Upper lobe of left lung (tissue), 6 donors: ENCODE data around the gene KIAA2012. TPM values are rescaled to one million over a fixed set of nuclear protein-coding genes. Genes with fewer than 3 reads are reported as not detected.
A peak's percentile ranks its signal among the peaks of the same experiment; 100 is the strongest.

Experiments
- ATAC-seq, 2 donors: fragments of 200-7000 bp; cut with Tn5 transposase; one replicate each; pipeline ENCODE4 v1.9.1; 2022; ENCODE audit warnings: mild to moderate bottlenecking in 2 of 2, moderate library complexity in 2 of 2; ENCODE audit not compliant: low FRiP score in 2 of 2
- DNase-seq, 2 donors: peaks; one replicate each; pipeline ENCODE4 v3.0.0-alpha.2; 2019 to 2020
- H3K27ac ChIP-seq, 4 donors: fragments of 200-600 bp; sonication (generic); one replicate each; pipeline ENCODE4 v1.5.1; 2016 to 2019
- H3K27me3 ChIP-seq, 4 donors: fragments of 200-600 bp; sonication (generic); one replicate each; pipeline ENCODE4 v1.5.1; 2017 to 2019
- H3K36me3 ChIP-seq, 4 donors: fragments of 200-600 bp; sonication (generic); one replicate each; pipeline ENCODE4 v1.5.1; 2016 to 2019
- H3K4me1 ChIP-seq, 4 donors: fragments of 200-600 bp; sonication (generic); one replicate each; pipeline ENCODE4 v1.5.1; 2018 to 2019
- H3K4me3 ChIP-seq, 4 donors: fragments of 200-600 bp; sonication (generic); one replicate each; pipeline ENCODE4 v1.5.1; 2017 to 2019; ENCODE audit warnings: mild to moderate bottlenecking in 2 of 4, moderate library complexity in 1 of 4
- H3K9me3 ChIP-seq, 4 donors: fragments of 200-600 bp; sonication (generic); one replicate each; pipeline ENCODE4 v1.5.1; 2018 to 2019
- CTCF ChIP-seq, 6 experiments: fragments of 450-650 bp in 4 of 6; fragments of 200-600 bp in 2 of 6; sonication (generic) in 2 of 6; IDR thresholded peaks; one replicate each; pipeline ENCODE4 v1.5.1; 2016 to 2019; ENCODE audit warnings: antibody characterized with exemption in 6 of 6
- EP300 ChIP-seq, 4 donors: sonication (generic); formaldehyde crosslinking; IDR thresholded peaks; one replicate each; pipeline ENCODE4 v1.5.1; 2017; ENCODE audit warnings: antibody characterized with exemption in 4 of 4, control low read depth in 2 of 4
- POLR2A ChIP-seq, 4 donors: fragments of 450-650 bp; IDR thresholded peaks; one replicate each; pipeline ENCODE4 v1.5.1; 2016 to 2017; ENCODE audit warnings: antibody characterized with exemption in 4 of 4, mild to moderate bottlenecking in 2 of 4
- POLR2AphosphoS5 ChIP-seq, 2 donors: sonication (generic); formaldehyde crosslinking; IDR thresholded peaks; one replicate each; pipeline ENCODE4 v1.5.1; 2017; ENCODE audit warnings: antibody characterized with exemption in 2 of 2
- WGBS, 2 donors: methylation state at CpG; one replicate each; pipeline ENCODE4 v1.1.5; 2017 to 2018; 5-methylcytosine and 5-hydroxymethylcytosine counted together
- total RNA-seq, 6 donors: library from RNA; depleted of rRNA in 4 of 6; stranded (reverse); fragments of >200 nt in 4 of 6; gene quantifications; one replicate each; pipeline versions ENCODE4 v1.1.0 to v1.2.1, GENCODE V29; 2016 to 2021
- donor health status: DM: no; HTN: no; CAD: no; lungs with moderate emphysema.
- donor health status: DM: no; HTN: yes; CAD: no; lungs with severe emphysema.

KIAA2012 gene
- total RNA-seq, 6 donors from 2014 or later: 0.74 to 13.3 (median 2.2) TPM; not detected in 1

- ATAC-seq (peak in 1 of 2 donors; percentile 40), DNase-seq (no peak)
- Histone ChIP-seq H3K4me1 (no peaks in the 10 kb centered on the region), H3K27ac (no peak overlapping the region), H3K27me3 (no peaks in the 10 kb centered on the region), H3K9me3 (no peaks in the 10 kb centered on the region), H3K4me3 (no peak overlapping the region), H3K36me3 (no peaks in the 10 kb centered on the region)
- TF ChIP-seq CTCF (IDR thresholded peaks at IDR 0.05): no peak
- no peak for TF ChIP-seq POLR2AphosphoS5 (IDR thresholded peaks at IDR 0.05)
- TF ChIP-seq POLR2A (IDR thresholded peaks at IDR 0.05): no peak
- no peak for TF ChIP-seq EP300 (IDR thresholded peaks at IDR 0.05)
- 89 to 90% methylated on average over 4 of the region's 4 CpGs for WGBS, 2 donors
Measured at GRCh38 chr2:202186641-202187202, 113.7 kb downstream of the KIAA2012 start.

GRCh38 chr2:202187570-202187969, 114.5 kb downstream of the KIAA2012 start:
- ATAC-seq (no peak), DNase-seq (no peak)
- H3K27ac ChIP-seq: no peak overlapping the region
- H3K4me1 ChIP-seq: no peaks in the 10 kb centered on the region
- H3K9me3 ChIP-seq: no peaks in the 10 kb centered on the region
- WGBS, 2 donors: 62 to 67% methylated on average over 1 of the region's 1 CpG
- no peak overlapping the region for H3K4me3 ChIP-seq
- H3K27me3 ChIP-seq: no peaks in the 10 kb centered on the region
- no peaks in the 10 kb centered on the region for H3K36me3 ChIP-seq
- TF ChIP-seq CTCF (IDR thresholded peaks at IDR 0.05): no peak
- TF ChIP-seq POLR2A (IDR thresholded peaks at IDR 0.05): no peak
- no peak for TF ChIP-seq POLR2AphosphoS5 (IDR thresholded peaks at IDR 0.05)

GRCh38 chr2:202193305-202193704, 120.2 kb downstream of the KIAA2012 start:
- ATAC-seq (no peak), DNase-seq (no peak)
- H3K4me3 ChIP-seq: no peak overlapping the region
- TF ChIP-seq POLR2A (IDR thresholded peaks at IDR 0.05): no peak
- TF ChIP-seq POLR2AphosphoS5 (IDR thresholded peaks at IDR 0.05): no peak
- no peak for TF ChIP-seq CTCF (IDR thresholded peaks at IDR 0.05)
- TF ChIP-seq EP300 (IDR thresholded peaks at IDR 0.05): no peak
- 86 to 93% methylated on average over 5 of the region's 5 CpGs for WGBS, 2 donors
- no peaks in the 10 kb centered on the region for H3K9me3 ChIP-seq
- no peak overlapping the region for H3K27ac ChIP-seq
- no peaks in the 10 kb centered on the region for H3K36me3 ChIP-seq
- H3K4me1 ChIP-seq: no peaks in the 10 kb centered on the region
- no peaks in the 10 kb centered on the region for H3K27me3 ChIP-seq

- H3K9me3 ChIP-seq: no peaks in the 10 kb centered on the region
- 83 to 85% methylated on average over 7 of the region's 7 CpGs for WGBS, 2 donors
- no peak for DNase-seq
Measured at GRCh38 chr2:202193881-202194353, 120.9 kb downstream of the KIAA2012 start.

More at GRCh38 chr2:202193881-202194353, 120.9 kb downstream of the KIAA2012 start:
- ATAC-seq: no peak
- no peak overlapping the region for H3K27ac ChIP-seq
- H3K4me1 ChIP-seq: no peaks in the 10 kb centered on the region
- no peaks in the 10 kb centered on the region for H3K36me3 ChIP-seq
- TF ChIP-seq CTCF (IDR thresholded peaks at IDR 0.05) (no peak), POLR2A (IDR thresholded peaks at IDR 0.05) (no peak), POLR2AphosphoS5 (IDR thresholded peaks at IDR 0.05) (no peak), EP300 (IDR thresholded peaks at IDR 0.05) (no peak)
- no peaks in the 10 kb centered on the region for H3K27me3 ChIP-seq
- no peak overlapping the region for H3K4me3 ChIP-seq
